GM20000 (cell line): ENCODE measurements around the gene FBXO2.

ENCODE experiments used
- DNase-seq: peaks from one replicate; pipeline ENCODE4 v3.0.0; 2012; ENCODE audit warnings: low spot score
- TF ChIP-seq, protein P1 (sequence below): IDR thresholded peaks from 2 replicates; pipeline ENCODE4 v1.5.1; 2012; ENCODE audit warnings: mild to moderate bottlenecking, control low read depth; ENCODE audit errors: extremely low read depth, missing control alignments

The FBXO2 gene

DNA sequence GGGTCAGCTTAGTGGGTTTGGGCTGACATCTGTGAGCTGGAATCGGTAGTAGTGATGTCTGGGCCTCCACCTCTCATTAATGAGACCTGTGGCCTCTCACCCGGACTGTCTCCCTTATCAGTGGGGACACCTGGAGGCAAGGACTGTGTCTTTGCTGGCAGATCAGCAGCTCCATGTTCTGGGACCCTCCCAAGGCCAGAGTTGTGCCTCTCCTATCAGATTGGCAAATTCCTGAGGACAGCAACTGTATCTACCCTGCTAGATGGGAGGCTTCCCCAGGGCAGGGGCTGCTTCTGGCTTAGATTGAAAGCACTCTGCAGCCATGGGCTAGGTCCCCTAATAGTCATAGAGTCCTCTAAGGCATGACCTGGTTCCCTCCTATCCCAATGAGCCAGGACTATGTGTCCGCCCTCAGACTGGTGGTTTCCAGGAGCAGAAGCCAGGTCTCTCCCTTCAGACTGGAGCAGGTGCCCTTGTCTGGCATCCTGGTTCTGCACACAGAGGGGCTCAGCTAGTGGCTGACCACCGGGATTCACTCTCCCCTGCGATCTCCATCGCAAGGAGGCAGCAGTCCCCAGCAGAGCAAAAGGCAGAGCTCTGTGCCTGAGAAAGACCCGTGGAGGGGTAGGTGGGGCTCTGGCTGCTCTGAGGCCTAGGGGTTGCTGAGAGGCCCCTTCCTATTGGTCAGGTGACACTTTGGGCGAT is 43.1 kb upstream of the FBXO2 start:
- DNase-seq = no peak
- TF ChIP-seq, protein P1, sequence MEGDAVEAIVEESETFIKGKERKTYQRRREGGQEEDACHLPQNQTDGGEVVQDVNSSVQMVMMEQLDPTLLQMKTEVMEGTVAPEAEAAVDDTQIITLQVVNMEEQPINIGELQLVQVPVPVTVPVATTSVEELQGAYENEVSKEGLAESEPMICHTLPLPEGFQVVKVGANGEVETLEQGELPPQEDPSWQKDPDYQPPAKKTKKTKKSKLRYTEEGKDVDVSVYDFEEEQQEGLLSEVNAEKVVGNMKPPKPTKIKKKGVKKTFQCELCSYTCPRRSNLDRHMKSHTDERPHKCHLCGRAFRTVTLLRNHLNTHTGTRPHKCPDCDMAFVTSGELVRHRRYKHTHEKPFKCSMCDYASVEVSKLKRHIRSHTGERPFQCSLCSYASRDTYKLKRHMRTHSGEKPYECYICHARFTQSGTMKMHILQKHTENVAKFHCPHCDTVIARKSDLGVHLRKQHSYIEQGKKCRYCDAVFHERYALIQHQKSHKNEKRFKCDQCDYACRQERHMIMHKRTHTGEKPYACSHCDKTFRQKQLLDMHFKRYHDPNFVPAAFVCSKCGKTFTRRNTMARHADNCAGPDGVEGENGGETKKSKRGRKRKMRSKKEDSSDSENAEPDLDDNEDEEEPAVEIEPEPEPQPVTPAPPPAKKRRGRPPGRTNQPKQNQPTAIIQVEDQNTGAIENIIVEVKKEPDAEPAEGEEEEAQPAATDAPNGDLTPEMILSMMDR = no peak

DNA sequence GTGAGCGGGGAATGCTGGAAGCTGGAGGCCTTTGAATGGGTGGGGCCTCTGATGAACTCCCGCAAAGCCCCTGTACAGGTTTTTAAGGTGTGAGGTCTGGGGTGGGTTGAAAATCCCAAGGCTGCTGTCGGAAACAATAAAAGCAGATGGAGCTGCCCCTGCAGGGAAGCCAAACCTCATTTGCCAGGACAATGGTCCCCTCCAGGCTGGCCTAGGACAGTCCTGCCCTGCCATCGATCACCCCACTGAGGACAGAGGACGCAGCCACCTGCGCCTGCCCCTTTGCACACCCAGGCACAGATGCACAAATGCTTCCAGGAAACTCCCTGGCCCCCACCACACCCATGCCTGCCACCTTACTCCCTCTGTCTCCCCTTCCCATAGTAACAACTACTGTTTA is 41.6 kb upstream of the FBXO2 start:
- TF ChIP-seq, protein P1 = no peak
- DNase-seq = no peak

DNA sequence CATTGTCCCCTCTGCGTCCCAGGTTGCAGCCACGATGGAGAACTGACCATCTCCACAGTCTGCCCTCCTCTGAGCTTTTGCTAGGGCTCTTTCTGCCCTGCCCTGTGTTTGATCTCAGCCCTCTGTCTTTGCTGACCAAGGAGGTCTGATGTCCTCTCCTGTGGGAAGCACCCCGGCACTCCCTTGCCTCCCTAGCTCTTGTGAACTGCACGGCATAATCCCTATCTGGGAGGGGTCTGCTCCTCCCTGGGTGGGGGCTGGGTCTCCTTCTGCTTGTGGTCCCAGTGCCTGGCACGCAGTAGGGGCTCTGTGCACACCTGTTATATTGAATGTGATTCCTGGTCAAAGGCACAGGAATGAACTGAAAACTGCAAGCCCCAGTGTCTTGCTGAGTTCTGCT is 39.7 kb upstream of the FBXO2 start:
- no peak for DNase-seq
- TF ChIP-seq, protein P1 = no peak

DNA sequence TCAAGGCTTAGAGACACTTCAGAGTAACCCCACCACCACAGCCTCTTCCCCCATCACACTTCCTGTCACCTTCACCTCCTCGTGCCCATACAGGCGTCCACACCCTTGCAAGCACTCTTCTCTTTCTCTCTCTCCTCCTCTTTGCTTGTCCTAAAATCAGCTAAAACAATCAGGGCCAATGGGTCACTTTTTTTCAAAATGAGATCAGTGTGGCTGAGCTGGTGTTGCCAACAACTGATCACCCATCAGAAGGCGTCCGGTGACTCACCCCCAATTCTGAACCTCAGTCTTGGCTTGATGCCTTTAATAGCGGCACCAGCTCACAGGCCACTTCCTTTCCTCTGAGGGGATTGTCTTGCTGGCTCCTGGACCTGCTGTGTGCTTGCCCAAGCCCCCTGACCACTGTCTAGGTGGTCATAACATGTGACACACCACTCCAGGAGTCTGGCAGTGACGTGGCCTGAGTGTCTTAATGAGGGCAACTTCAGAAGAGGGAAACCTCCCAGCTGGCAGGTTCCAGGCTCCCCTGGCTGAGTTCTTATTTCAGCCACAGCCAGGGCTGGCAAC is 38.9 kb upstream of the FBXO2 start:
- TF ChIP-seq, protein P1 = no peak
- no peak for DNase-seq

DNA sequence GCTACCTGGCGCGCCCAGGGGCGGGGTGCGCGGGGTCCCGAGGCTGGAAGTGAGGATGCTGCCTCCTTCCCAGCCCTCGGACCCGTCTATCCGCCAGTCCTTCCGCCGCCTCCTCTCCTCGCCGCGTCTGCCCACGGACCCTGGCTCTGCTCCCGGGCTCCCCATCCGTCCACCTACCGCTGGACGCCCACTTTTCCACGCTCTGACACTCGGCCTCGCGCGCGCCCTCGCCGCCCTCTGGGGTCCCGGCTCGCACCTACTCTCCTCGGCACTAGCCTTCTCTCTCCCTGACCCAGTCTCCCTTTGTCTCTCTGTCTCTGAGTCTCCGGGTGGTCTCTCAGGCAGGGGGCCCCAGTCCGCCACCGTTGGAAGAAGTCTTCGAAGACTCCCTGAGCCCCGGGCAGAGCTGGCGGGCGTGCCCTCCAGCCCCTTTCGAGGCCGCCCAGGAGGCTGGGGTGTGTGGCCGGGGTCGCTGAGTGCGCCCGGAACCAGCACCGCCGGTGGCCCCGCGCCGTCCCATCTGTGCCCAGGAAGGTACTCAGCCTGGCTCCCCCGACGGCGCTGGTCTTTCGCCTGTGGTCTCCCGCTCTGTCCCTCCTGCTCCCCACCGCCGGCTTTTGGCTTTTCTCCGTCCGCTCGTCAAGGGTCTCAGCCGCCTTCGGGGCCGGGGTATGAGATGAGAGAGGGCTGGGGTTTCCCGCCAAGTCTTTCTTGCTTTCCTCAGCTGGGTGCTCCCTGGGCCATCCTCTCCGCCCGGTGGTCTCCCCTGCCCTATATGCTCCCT is 37.9 kb upstream of the FBXO2 start:
- TF ChIP-seq, protein P1 = no peak
- DNase-seq = no peak

DNA sequence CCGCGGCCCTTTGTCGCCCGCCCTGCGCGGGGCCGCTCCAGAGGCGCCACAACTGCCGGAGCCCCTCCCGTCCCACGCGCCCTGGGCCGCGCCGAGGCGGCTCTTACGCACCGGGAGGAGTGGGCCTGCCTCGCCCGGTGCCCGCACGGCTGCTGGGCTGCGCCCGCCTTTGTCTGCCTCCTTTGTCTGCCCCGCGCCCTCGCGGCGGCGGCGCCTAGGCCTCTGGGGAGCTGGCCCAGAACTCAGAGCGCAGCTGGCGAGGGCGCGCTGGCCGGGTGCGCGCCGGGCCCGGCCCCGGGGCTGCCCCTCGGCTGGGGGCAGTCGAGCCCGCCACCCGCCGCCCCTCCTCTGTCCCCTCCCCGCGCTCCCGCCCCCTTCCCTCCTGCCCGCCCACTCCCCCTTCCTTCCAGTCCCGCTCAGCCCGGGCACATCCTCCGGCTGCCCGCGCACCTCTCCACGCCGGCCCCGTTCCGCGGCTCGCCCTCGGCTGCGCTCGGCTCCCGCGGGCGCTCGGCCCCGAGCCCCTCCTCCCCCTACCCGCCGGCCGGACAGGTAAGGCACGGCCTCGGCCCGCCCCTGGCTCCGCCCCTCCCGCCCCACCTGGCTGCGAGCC is 37.2 kb upstream of the FBXO2 start, which contains the start of gene DRAXIN:
DRAXIN (plus strand) TSS at position 409 of the 613 bp plus-strand sequence. CDS start 14,549 bp downstream, outside the sequence.
- TF ChIP-seq, protein P1 = no peak
- no peak for DNase-seq
